OCI-LY7 (cell line): Measurements from ENCODE around the gene C4BPA.

Experiments
- CTCF ChIP-seq: fragments of 200-600 bp; sonication (generic); conservative IDR thresholded peaks from 2 replicates; pipeline ENCODE4 v1.5.1; 2014; ENCODE audit warnings: mild to moderate bottlenecking, antibody characterized with exemption, low read length, moderate library complexity, mixed read lengths
- EZH2phosphoT487 ChIP-seq: fragments of 200-600 bp; sonication (generic); IDR thresholded peaks from 2 replicates; pipeline ENCODE4 v1.6.1; 2018; ENCODE audit warnings: low read depth, borderline replicate concordance, mild to moderate bottlenecking, mixed run types, antibody characterized with exemption, low read length, moderate library complexity, mixed read lengths

GRCh38 chr1:207103892-207104373, at the start of gene C4BPA:
- TF ChIP-seq CTCF (no peak), EZH2phosphoT487 (no peak)
